NT2/D1 (cell line): Measurements from ENCODE around the gene SLC30A3.
"Not testable (repeated sequence)": the region's sequence is repeated elsewhere in the genome, so short reads cannot be mapped to it uniquely, and the experiment has no call there.

Experiments
- DNase-seq: peaks from one replicate; pipeline ENCODE4 v3.0.0-alpha.2; 2011; ENCODE audit warnings: low read depth, low spot score
- H3K27me3 ChIP-seq: 2 replicates; pipeline ENCODE4 v1.6.0; 2011; ENCODE audit warnings: mild to moderate bottlenecking; ENCODE audit not compliant: insufficient read length, insufficient read depth
- H3K36me3 ChIP-seq: 2 replicates; pipeline ENCODE4 v1.6.1; 2011; ENCODE audit warnings: mild to moderate bottlenecking, low read length, mixed read lengths; ENCODE audit not compliant: insufficient read depth, insufficient read length
- H3K4me1 ChIP-seq: 2 replicates; pipeline ENCODE4 v1.5.1; 2011; ENCODE audit not compliant: insufficient read depth, insufficient read length
- H3K4me3 ChIP-seq: 2 replicates; pipeline ENCODE4 v1.5.1; 2011; ENCODE audit warnings: low read depth; ENCODE audit not compliant: insufficient read length
- H3K9ac ChIP-seq: 2 replicates; pipeline ENCODE4 v1.6.0; 2011; ENCODE audit warnings: low read depth; ENCODE audit not compliant: insufficient read length
- H3K9me3 ChIP-seq: 2 replicates; pipeline ENCODE4 v1.5.1; 2011; ENCODE audit warnings: mild to moderate bottlenecking, low read length; ENCODE audit not compliant: insufficient read depth
- SUZ12 ChIP-seq: IDR thresholded peaks from 2 replicates; pipeline ENCODE4 v1.6.1; 2011; ENCODE audit not compliant: insufficient read length, insufficient read depth; ENCODE audit errors: extremely low read depth
- YY1 ChIP-seq: IDR thresholded peaks from 2 replicates; pipeline ENCODE4 v1.6.1; 2011; ENCODE audit not compliant: insufficient read length, insufficient read depth
- ZNF274 ChIP-seq: IDR thresholded peaks from 2 replicates; pipeline ENCODE4 v1.6.1; 2011; ENCODE audit warnings: mild to moderate bottlenecking, low read depth, low read length

Gene SLC30A3

GRCh38 chr2:27275211-27276150 is 12.6 kb upstream of the SLC30A3 start, which contains the start of gene DNAJC5G:
TSS of gene DNAJC5G (plus strand) at chr2:27275433. CDS start at chr2:27276729, 1,296 bp downstream.
- DNase-seq = no peak
- Histone ChIP-seq H3K4me1 (peaks cover 3% of the 10 kb centered on the region), H3K4me3 (no peak within 1 kb of the TSS), H3K9me3 (no peaks in the 10 kb centered on the region), H3K27me3 (no peaks in the 10 kb centered on the region), H3K36me3 (no peaks in the 10 kb centered on the region), H3K9ac (no peak within 1 kb of the TSS)
- TF ChIP-seq SUZ12 (no peak), YY1 (no peak), ZNF274 (no peak)

GRCh38 chr2:27272537-27273522 is 10.0 kb upstream of the SLC30A3 start:
- H3K36me3 ChIP-seq, H3K9me3 ChIP-seq, H3K9ac ChIP-seq, H3K27me3 ChIP-seq, H3K4me1 ChIP-seq, H3K4me3 ChIP-seq, DNase-seq: not testable (repeated sequence)

GRCh38 chr2:27271631-27272340 is 8.9 kb upstream of the SLC30A3 start:
- no peak for TF ChIP-seq ZNF274
- TF ChIP-seq SUZ12 = no peak
- TF ChIP-seq YY1 = no peak
- Histone ChIP-seq H3K9ac (no peak overlapping the region), H3K27me3 (peaks cover 7% of the 10 kb centered on the region), H3K4me1 (peaks cover 3% of the 10 kb centered on the region), H3K36me3 (no peaks in the 10 kb centered on the region), H3K9me3 (no peaks in the 10 kb centered on the region), H3K4me3 (no peak overlapping the region)
- DNase-seq = no peak

GRCh38 chr2:27270670-27271069 is 7.8 kb upstream of the SLC30A3 start:
- no peak overlapping the region for H3K9ac ChIP-seq
- H3K4me1 ChIP-seq = peaks cover 3% of the 10 kb centered on the region
- H3K9me3 ChIP-seq = peaks cover 2% of the 10 kb centered on the region; the same call in 1 of the 2 replicates
- no peak for DNase-seq
- no peak overlapping the region for H3K4me3 ChIP-seq
- H3K27me3 ChIP-seq = peaks cover 16% of the 10 kb centered on the region
- H3K36me3 ChIP-seq = no peaks in the 10 kb centered on the region
- no peak for TF ChIP-seq SUZ12
- no peak for TF ChIP-seq ZNF274
- no peak for TF ChIP-seq YY1

GRCh38 chr2:27270131-27270530 is 7.3 kb upstream of the SLC30A3 start:
- Histone ChIP-seq H3K4me1 (peaks cover 2% of the 10 kb centered on the region), H3K27me3 (peaks cover 21% of the 10 kb centered on the region), H3K36me3 (no peaks in the 10 kb centered on the region), H3K4me3 (no peak overlapping the region), H3K9me3 (peaks cover 4% of the 10 kb centered on the region; the same call in 1 of the 2 replicates), H3K9ac (no peak overlapping the region)
- TF ChIP-seq YY1 (no peak), SUZ12 (no peak), ZNF274 (no peak)
- DNase-seq = no peak

- DNase-seq, H3K36me3 ChIP-seq, H3K4me1 ChIP-seq, H3K9me3 ChIP-seq, H3K4me3 ChIP-seq, H3K9ac ChIP-seq: not testable (repeated sequence)
- peaks cover 40% of the 10 kb centered on the region for H3K27me3 ChIP-seq
Observed at GRCh38 chr2:27268296-27268695, 5.4 kb upstream of the SLC30A3 start.

GRCh38 chr2:27265536-27265870 is 2.7 kb upstream of the SLC30A3 start:
- peaks cover 4% of the 10 kb centered on the region; the same call in 1 of the 2 replicates for H3K9me3 ChIP-seq

More at GRCh38 chr2:27265536-27265870, 2.7 kb upstream of the SLC30A3 start:
- no peak overlapping the region for H3K9ac ChIP-seq
- H3K36me3 ChIP-seq = no peaks in the 10 kb centered on the region
- H3K27me3 ChIP-seq = peaks cover 68% of the 10 kb centered on the region
- TF ChIP-seq YY1 (no peak), ZNF274 (no peak), SUZ12 (no peak)
- no peak for DNase-seq
- H3K4me1 ChIP-seq = peaks cover 3% of the 10 kb centered on the region
- no peak overlapping the region for H3K4me3 ChIP-seq
